Ecto neural progenitor cell (in vitro differentiated cells): ENCODE results near the gene FBLN2.

Experiments used
- DNase-seq: peaks from one replicate; pipeline ENCODE4 v3.0.0-alpha.2; 2018; ENCODE audit warnings: low spot score

FBLN2 gene

GRCh38 chr3:13582366-13583250 lies 33.7 kb downstream of the FBLN2 start:
- DNase-seq, result no peak

GRCh38 chr3:13583251-13584180 lies 34.6 kb downstream of the FBLN2 start:
- no peak for DNase-seq

- no peak for DNase-seq
These were observed 35.5 kb downstream of the FBLN2 start for GRCh38 chr3:13584427-13584891.

- no peak for DNase-seq
These were observed 36.0 kb downstream of the FBLN2 start for GRCh38 chr3:13584901-13585300.

GRCh38 chr3:13587442-13587841 lies 38.5 kb downstream of the FBLN2 start:
- DNase-seq, result no peak

- DNase-seq, result no peak
These were observed 39.3 kb downstream of the FBLN2 start for GRCh38 chr3:13588221-13588701.

- DNase-seq, result no peak
These were observed 40.1 kb downstream of the FBLN2 start for GRCh38 chr3:13588993-13589392.

- DNase-seq, result no peak
These were observed 42.1 kb downstream of the FBLN2 start for GRCh38 chr3:13590841-13591520.

GRCh38 chr3:13593615-13594014 lies 44.7 kb downstream of the FBLN2 start:
- no peak for DNase-seq

GRCh38 chr3:13594146-13594545 lies 45.2 kb downstream of the FBLN2 start:
- DNase-seq, result no peak

GRCh38 chr3:13594991-13595421 lies 46.1 kb downstream of the FBLN2 start:
- DNase-seq, result no peak

- DNase-seq, result no peak
These were observed 46.6 kb downstream of the FBLN2 start for GRCh38 chr3:13595485-13595884.

- no peak for DNase-seq
These were observed 47.7 kb downstream of the FBLN2 start for GRCh38 chr3:13596426-13597205.

- DNase-seq, result no peak
These were observed 48.7 kb downstream of the FBLN2 start for GRCh38 chr3:13597661-13598060.

- no peak for DNase-seq
These were observed 49.3 kb downstream of the FBLN2 start for GRCh38 chr3:13598201-13598600.

GRCh38 chr3:13598926-13599886 lies 50.3 kb downstream of the FBLN2 start:
- no peak for DNase-seq

- DNase-seq, result no peak
These were observed 51.0 kb downstream of the FBLN2 start for GRCh38 chr3:13599887-13600450.

GRCh38 chr3:13600950-13601691 lies 52.2 kb downstream of the FBLN2 start:
- no peak for DNase-seq

GRCh38 chr3:13601692-13602080 lies 52.8 kb downstream of the FBLN2 start:
- no peak for DNase-seq
